ENCODE results near the gene NEBL.

DNA sequence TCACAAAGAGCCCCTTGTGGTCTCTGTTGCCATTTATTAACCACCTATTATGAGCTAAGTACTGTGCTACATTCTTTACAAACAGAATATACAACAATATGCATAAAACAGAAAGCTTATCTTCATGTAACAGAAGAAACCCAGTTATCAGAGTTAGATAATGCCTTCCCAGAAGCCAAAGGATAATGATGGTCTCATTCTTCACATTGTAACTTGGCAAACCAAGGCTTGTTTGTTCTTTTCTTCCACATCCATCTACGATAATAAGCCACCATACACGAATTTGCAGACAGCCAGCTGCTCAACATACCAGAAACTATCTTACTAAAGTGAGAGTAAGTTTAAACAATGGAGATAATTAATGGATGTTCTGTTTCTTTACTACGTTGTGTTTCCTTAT is 127.6 kb downstream of the NEBL start:
- TF ChIP-seq CTCF (conservative IDR thresholded peaks at IDR 0.05 in 1 of 2, IDR thresholded peaks at IDR 0.05 in 1 of 2; ENCODE audit: extremely low read depth in 1 of 2, insufficient read depth in 1 of 2, low read depth in 1 of 2, low read length in 2 of 2) (no peak), EZH2 (IDR thresholded peaks at IDR 0.05; ENCODE audit: borderline replicate concordance, low read length) (no peak)
